Measurements from ENCODE around the gene HSPG2.

DNA sequence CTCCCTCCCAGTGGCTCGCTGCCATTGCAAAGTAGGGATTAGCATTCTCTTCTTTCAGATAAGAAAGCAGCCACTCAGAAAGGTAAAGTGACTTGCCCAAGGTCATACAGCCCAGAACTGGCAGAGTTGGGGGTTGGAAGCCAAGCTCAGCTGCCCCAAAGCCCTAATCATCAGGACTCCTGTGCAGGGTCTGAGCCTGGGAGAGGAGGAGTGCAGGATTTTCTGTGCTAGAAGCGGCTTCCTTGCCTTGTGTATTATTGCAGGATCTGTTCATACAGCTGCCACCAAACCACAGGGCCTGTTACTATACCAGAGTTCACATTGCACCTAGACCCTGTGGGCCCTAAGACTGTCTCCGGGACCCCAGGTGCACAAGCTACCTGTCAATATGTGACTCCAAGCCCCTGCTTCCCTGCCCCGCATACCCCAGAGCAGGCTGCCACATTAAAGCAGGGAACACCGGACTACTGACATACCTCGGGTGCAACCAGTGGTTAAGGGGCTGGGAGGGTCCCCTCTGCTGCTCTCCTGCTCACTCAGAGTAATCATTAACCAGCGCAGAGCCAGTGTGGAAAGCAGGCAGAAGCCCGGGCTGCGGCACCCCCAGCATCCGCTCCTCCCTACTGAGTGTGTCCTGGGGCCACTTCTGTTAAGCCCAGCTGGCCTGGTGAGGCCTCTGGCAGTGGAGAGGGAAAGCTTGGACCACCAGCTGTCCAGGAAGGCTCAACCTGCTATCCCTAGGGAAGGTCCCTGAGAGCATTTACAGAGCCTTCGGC lies 15.8 kb downstream of the HSPG2 start:
- TF ChIP-seq CTCF (IDR thresholded peaks at IDR 0.05) (no peak), POLR2A (IDR thresholded peaks at IDR 0.05) (no peak)
